ENCODE results near the gene UBE4A. TPM values are rescaled to one million over a fixed set of nuclear protein-coding genes. Genes with fewer than 3 reads are reported as not detected.

UBE4A gene
- total RNA-seq, 1 experiment from 2014 or later = 30.8 TPM

GRCh38 chr11:118321386-118322082, 37.9 kb upstream of the UBE4A start:
- no peak for TF ChIP-seq CTCF (IDR thresholded peaks at IDR 0.05; ENCODE audit: unreplicated experiment)
- no peak for DNase-seq
- no TSS peak for BruUV-seq (replicated peaks)
- Mint-ChIP-seq H3K4me1 (ENCODE audit: low read depth, unreplicated experiment) (peaks cover 23% of the 10 kb centered on the region), H3K36me3 (ENCODE audit: insufficient read depth, unreplicated experiment) (no peaks in the 10 kb centered on the region), H3K4me3 (ENCODE audit: low read depth, unreplicated experiment) (no peak overlapping the region), H3K27me3 (ENCODE audit: unreplicated experiment) (no peaks in the 10 kb centered on the region), H3K27ac (ENCODE audit: unreplicated experiment) (peak overlapping the region; percentile 81), H3K9me3 (ENCODE audit: low read depth, unreplicated experiment) (peaks cover 2% of the 10 kb centered on the region)
- intact Hi-C loops (cut with micrococcal nuclease; ENCODE audit: unreplicated experiment) = no loop called here
- CTCF ChIA-PET = interaction anchor here (0.6 kb wide), 1 partner anchor 764 kb away, joined by 3 read pairs; no protein-coding TSS in a partner anchor

- H3K27me3 Mint-ChIP-seq (ENCODE audit: unreplicated experiment) = no peaks in the 10 kb centered on the region
- no peak overlapping the region for H3K4me3 Mint-ChIP-seq (ENCODE audit: low read depth, unreplicated experiment)
- no peak overlapping the region for H3K27ac Mint-ChIP-seq (ENCODE audit: unreplicated experiment)
These were observed 36.7 kb upstream of the UBE4A start for GRCh38 chr11:118322721-118323120.

GRCh38 chr11:118325283-118325682, 34.1 kb upstream of the UBE4A start:
- Mint-ChIP-seq H3K36me3 (ENCODE audit: insufficient read depth, unreplicated experiment) (no peaks in the 10 kb centered on the region), H3K27me3 (ENCODE audit: unreplicated experiment) (no peaks in the 10 kb centered on the region), H3K4me3 (ENCODE audit: low read depth, unreplicated experiment) (no peak overlapping the region), H3K9me3 (ENCODE audit: low read depth, unreplicated experiment) (peaks cover 1% of the 10 kb centered on the region), H3K4me1 (ENCODE audit: low read depth, unreplicated experiment) (peaks cover 4% of the 10 kb centered on the region), H3K27ac (ENCODE audit: unreplicated experiment) (no peak overlapping the region)
- no peak for TF ChIP-seq CTCF (IDR thresholded peaks at IDR 0.05; ENCODE audit: unreplicated experiment)
- BruUV-seq (replicated peaks) = no TSS peak
- DNase-seq = no peak
- CTCF ChIA-PET = no interaction called here
- intact Hi-C loops (cut with micrococcal nuclease; ENCODE audit: unreplicated experiment) = no loop called here

More at GRCh38 chr11:118322721-118323120, 36.7 kb upstream of the UBE4A start:
- Mint-ChIP-seq H3K4me1 (ENCODE audit: low read depth, unreplicated experiment) (peaks cover 15% of the 10 kb centered on the region), H3K9me3 (ENCODE audit: low read depth, unreplicated experiment) (peaks cover 2% of the 10 kb centered on the region), H3K36me3 (ENCODE audit: insufficient read depth, unreplicated experiment) (no peaks in the 10 kb centered on the region)
- no peak for TF ChIP-seq CTCF (IDR thresholded peaks at IDR 0.05; ENCODE audit: unreplicated experiment)
- BruUV-seq (replicated peaks) = no TSS peak
- intact Hi-C loops (cut with micrococcal nuclease; ENCODE audit: unreplicated experiment) = no loop called here
- no peak for DNase-seq
- CTCF ChIA-PET = no interaction called here

- intact Hi-C loops (cut with micrococcal nuclease; ENCODE audit: unreplicated experiment) = no loop called here
- Mint-ChIP-seq H3K36me3 (ENCODE audit: insufficient read depth, unreplicated experiment) (no peaks in the 10 kb centered on the region), H3K27me3 (ENCODE audit: unreplicated experiment) (no peaks in the 10 kb centered on the region), H3K4me3 (ENCODE audit: low read depth, unreplicated experiment) (no peak overlapping the region), H3K4me1 (ENCODE audit: low read depth, unreplicated experiment) (no peaks in the 10 kb centered on the region), H3K9me3 (ENCODE audit: low read depth, unreplicated experiment) (no peaks in the 10 kb centered on the region), H3K27ac (ENCODE audit: unreplicated experiment) (no peak overlapping the region)
- no peak for DNase-seq
- TF ChIP-seq CTCF (IDR thresholded peaks at IDR 0.05; ENCODE audit: unreplicated experiment) = no peak
- BruUV-seq (replicated peaks) = no TSS peak
- CTCF ChIA-PET = no interaction called here
These were observed 30.7 kb upstream of the UBE4A start for GRCh38 chr11:118328745-118329144.

Data from Calu3 (cell line).